Peyer's patch (tissue), 4 donors: ENCODE results near the gene KIAA2012. TPM values are rescaled to one million over a fixed set of nuclear protein-coding genes. Genes with fewer than 3 reads are reported as not detected.
"Not testable (repeated sequence)": the region's sequence is repeated elsewhere in the genome, so short reads cannot be mapped to it uniquely, and the experiment has no call there.

ENCODE experiments used
- DNase-seq, 3 donors: peaks; one replicate each; pipeline ENCODE4 v3.0.0-alpha.2; 2017 to 2019
- H3K27ac ChIP-seq, 4 donors: fragments of 200-600 bp; sonication (generic); one replicate each; pipeline ENCODE4 v1.5.1; 2016 to 2019
- H3K27me3 ChIP-seq, 2 donors: fragments of 200-600 bp; sonication (generic); one replicate each; pipeline ENCODE4 v1.5.1; 2019
- H3K36me3 ChIP-seq, 3 donors: fragments of 200-600 bp; sonication (generic); one replicate each; pipeline ENCODE4 v1.5.1; 2016 to 2019
- H3K4me1 ChIP-seq, 4 donors: fragments of 200-600 bp; sonication (generic); one replicate each; pipeline ENCODE4 v1.5.1; 2016 to 2019
- H3K4me3 ChIP-seq, 4 donors: fragments of 200-600 bp; sonication (generic); 1 replicate in 3 of 4; 2 replicates in 1 of 4; pipeline ENCODE4 v1.5.1; 2016 to 2019; ENCODE audit warnings: mild to moderate bottlenecking in 1 of 4
- H3K9me3 ChIP-seq, 4 donors: fragments of 200-600 bp; sonication (generic); one replicate each; pipeline ENCODE4 v1.5.1; 2016 to 2019; ENCODE audit warnings: mild to moderate bottlenecking in 1 of 4
- POLR2A ChIP-seq, 2 donors: fragments of 450-650 bp; IDR thresholded peaks; one replicate each; pipeline ENCODE4 v1.5.1; 2017; ENCODE audit warnings: antibody characterized with exemption in 2 of 2, mild to moderate bottlenecking in 2 of 2, moderate library complexity in 2 of 2
- total RNA-seq, 4 donors: library from RNA; depleted of rRNA; stranded (reverse); fragments of >200 nt; gene quantifications; one replicate each; pipeline ENCODE4 v1.1.0, GENCODE V29; 2016
- TF ChIP-seq, protein P1 (sequence below), 6 experiments: fragments of 450-650 bp in 4 of 6; fragments of 200-600 bp in 2 of 6; sonication (generic) in 1 of 6; IDR thresholded peaks; one replicate each; pipeline ENCODE4 v1.5.1; 2017 to 2019; ENCODE audit warnings: antibody characterized with exemption in 6 of 6, mild to moderate bottlenecking in 3 of 6, moderate library complexity in 1 of 6

Gene KIAA2012
- total RNA-seq, 4 donors from 2014 or later = 0.27 TPM; not detected in 3

- no peaks in the 10 kb centered on the region for H3K4me1 ChIP-seq
- H3K27me3 ChIP-seq = no peaks in the 10 kb centered on the region
- H3K9me3 ChIP-seq = no peaks in the 10 kb centered on the region
- TF ChIP-seq, protein P1, sequence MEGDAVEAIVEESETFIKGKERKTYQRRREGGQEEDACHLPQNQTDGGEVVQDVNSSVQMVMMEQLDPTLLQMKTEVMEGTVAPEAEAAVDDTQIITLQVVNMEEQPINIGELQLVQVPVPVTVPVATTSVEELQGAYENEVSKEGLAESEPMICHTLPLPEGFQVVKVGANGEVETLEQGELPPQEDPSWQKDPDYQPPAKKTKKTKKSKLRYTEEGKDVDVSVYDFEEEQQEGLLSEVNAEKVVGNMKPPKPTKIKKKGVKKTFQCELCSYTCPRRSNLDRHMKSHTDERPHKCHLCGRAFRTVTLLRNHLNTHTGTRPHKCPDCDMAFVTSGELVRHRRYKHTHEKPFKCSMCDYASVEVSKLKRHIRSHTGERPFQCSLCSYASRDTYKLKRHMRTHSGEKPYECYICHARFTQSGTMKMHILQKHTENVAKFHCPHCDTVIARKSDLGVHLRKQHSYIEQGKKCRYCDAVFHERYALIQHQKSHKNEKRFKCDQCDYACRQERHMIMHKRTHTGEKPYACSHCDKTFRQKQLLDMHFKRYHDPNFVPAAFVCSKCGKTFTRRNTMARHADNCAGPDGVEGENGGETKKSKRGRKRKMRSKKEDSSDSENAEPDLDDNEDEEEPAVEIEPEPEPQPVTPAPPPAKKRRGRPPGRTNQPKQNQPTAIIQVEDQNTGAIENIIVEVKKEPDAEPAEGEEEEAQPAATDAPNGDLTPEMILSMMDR (IDR thresholded peaks at IDR 0.05) = no peak
- TF ChIP-seq POLR2A (IDR thresholded peaks at IDR 0.05) = no peak
- no peak for DNase-seq
- no peak overlapping the region for H3K27ac ChIP-seq
- no peak overlapping the region for H3K4me3 ChIP-seq
- H3K36me3 ChIP-seq = no peaks in the 10 kb centered on the region
Measured at GRCh38 chr2:202133200-202133908, 60.3 kb downstream of the KIAA2012 start.

DNA sequence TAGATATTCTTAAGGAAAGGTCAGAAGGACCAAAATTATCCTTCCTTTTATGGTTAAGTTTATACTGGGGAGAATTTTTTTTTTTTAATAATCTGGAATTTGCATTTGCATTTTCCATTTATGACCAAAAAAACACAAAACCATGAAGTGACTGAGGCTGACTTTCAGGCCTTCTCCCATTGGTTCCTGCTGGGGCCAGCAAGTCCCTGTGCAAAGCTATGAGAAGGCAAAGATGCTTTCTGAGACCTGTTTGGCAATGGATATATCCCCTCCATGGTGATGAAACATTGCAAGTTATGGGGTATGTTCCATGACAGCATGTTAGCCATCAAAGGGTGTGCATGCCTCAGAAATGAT lies 60.8 kb downstream of the KIAA2012 start:
- H3K27ac ChIP-seq = no peak overlapping the region
- no peaks in the 10 kb centered on the region for H3K27me3 ChIP-seq
- H3K4me3 ChIP-seq = no peak overlapping the region
- H3K9me3 ChIP-seq = no peaks in the 10 kb centered on the region
- H3K4me1 ChIP-seq = no peaks in the 10 kb centered on the region
- DNase-seq = no peak
- no peak for TF ChIP-seq POLR2A (IDR thresholded peaks at IDR 0.05)
- TF ChIP-seq, protein P1 (IDR thresholded peaks at IDR 0.05) = no peak
- H3K36me3 ChIP-seq = no peaks in the 10 kb centered on the region

GRCh38 chr2:202135091-202135874 lies 62.2 kb downstream of the KIAA2012 start:
- Histone ChIP-seq H3K27ac (peak overlapping the region in 2 of 4 donors; percentile 12 to 49), H3K9me3 (no peaks in the 10 kb centered on the region), H3K36me3 (no peaks in the 10 kb centered on the region), H3K4me1 (no peaks in the 10 kb centered on the region), H3K4me3 (no peak overlapping the region), H3K27me3 (no peaks in the 10 kb centered on the region)
- TF ChIP-seq, protein P1 (IDR thresholded peaks at IDR 0.05) = peak in 1 of 6 experiments; percentile 8
- no peak for TF ChIP-seq POLR2A (IDR thresholded peaks at IDR 0.05)
- peak in 2 of 3 donors; percentile 22 to 83 for DNase-seq

GRCh38 chr2:202136039-202136438 lies 63.0 kb downstream of the KIAA2012 start:
- not testable (repeated sequence) for H3K4me1 ChIP-seq, H3K4me3 ChIP-seq, H3K36me3 ChIP-seq, H3K9me3 ChIP-seq, DNase-seq, H3K27me3 ChIP-seq
- H3K27ac ChIP-seq = peak overlapping the region in 1 of 4 donors; percentile 49

DNA sequence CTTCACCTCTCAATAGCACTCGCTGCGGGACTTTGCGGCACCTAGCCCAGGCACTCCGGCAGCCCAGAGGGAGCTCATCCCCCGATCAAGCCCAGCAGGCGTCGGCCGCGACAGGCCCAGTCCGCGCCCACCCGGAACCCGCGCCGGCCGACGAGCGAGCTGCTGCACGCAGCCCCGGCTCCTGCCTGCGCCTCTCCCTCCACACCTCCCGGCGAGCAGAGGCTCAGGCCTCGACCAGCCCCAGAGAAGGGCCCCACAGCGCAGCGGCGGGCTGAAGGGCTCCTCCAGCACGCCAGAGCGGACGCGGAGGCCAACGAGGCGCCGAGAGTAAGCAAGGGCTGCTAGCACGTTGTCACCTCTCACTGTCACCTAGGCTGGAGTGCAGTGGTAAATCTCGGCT lies 63.5 kb downstream of the KIAA2012 start:
- H3K9me3 ChIP-seq = no peaks in the 10 kb centered on the region
- H3K27ac ChIP-seq = no peak overlapping the region
- no peaks in the 10 kb centered on the region for H3K27me3 ChIP-seq
- no peaks in the 10 kb centered on the region for H3K36me3 ChIP-seq
- H3K4me1 ChIP-seq = no peaks in the 10 kb centered on the region
- no peak for TF ChIP-seq POLR2A (IDR thresholded peaks at IDR 0.05)
- TF ChIP-seq, protein P1 (IDR thresholded peaks at IDR 0.05) = no peak
- DNase-seq = no peak
- H3K4me3 ChIP-seq = no peak overlapping the region
